ENCODE data around the gene KANK4.
"Not testable (repeated sequence)": the region's sequence is repeated elsewhere in the genome, so short reads cannot be mapped to it uniquely, and the experiment has no call there.

Gene KANK4

DNA sequence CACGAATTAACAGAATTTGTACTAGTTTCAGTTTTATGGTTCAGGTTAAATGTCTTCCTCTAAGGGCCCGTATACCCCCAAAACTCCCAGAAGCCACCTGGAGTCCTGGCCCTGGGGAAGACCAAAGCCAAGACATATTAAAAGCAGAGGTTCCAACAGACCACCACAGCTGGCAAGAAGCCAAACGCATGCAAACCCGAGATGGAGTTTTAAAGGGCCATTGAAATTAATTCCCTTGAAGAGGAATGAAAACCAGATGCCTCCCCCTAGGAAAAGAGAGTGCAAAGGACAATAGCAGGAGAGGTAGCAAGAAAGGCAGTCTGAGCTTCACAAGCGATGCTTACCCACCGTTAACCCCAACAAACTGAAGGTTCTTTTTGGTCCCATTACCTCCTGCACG is 48.1 kb downstream of the KANK4 start:
- no peak for DNase-seq

DNA sequence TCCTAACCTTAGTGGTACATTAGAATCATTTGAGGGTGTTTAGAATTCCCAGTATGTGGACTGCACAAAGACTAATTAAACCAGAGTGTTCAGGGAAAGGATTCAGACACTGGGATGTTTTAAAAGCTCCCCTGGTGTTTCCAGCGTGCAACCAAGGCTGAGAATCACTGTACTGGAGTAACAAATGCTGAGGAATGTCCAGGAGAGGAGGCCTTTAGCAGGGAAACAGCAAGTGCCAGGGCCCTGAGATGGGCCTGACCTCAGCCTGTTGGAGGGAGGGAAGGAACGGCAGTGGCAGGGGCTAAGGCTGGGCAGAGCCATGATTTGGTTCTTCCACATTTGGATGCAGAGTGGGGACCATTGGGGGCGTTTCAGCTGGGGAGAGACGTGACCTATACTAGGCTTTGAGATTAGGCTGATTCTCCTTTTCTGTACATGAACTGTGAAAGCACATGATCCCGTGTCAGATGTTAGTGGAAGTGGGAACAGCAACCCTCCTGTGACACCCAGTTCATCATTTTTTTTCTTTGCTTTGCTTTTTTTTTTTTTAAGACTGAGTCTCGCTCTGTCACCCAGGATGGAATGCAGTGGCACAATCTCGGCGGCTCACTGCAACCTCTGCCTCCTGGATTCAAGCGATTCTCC is 49.3 kb downstream of the KANK4 start:
- no peak for DNase-seq

DNA sequence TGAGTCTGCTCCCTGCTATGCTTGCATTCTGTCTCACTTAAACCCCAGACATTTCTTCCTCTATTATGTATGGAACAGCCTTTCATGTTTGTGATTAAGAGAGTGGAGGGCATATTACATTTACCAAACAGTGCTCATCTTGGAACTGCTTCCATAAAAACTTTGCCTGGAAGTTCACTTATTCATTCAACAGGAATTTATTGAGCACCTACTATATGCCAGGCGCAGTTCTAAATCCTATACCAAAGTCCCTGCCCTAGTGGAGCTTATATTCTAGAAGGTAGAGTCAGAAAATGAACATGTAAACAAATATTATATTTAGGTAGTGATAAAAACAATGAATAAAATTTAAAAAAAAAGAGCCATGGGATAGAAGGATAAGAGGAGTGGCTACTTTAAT is 49.8 kb downstream of the KANK4 start:
- no peak for DNase-seq

GRCh38 chr1:62268315-62268714 is 50.9 kb downstream of the KANK4 start:
- DNase-seq: no peak

DNA sequence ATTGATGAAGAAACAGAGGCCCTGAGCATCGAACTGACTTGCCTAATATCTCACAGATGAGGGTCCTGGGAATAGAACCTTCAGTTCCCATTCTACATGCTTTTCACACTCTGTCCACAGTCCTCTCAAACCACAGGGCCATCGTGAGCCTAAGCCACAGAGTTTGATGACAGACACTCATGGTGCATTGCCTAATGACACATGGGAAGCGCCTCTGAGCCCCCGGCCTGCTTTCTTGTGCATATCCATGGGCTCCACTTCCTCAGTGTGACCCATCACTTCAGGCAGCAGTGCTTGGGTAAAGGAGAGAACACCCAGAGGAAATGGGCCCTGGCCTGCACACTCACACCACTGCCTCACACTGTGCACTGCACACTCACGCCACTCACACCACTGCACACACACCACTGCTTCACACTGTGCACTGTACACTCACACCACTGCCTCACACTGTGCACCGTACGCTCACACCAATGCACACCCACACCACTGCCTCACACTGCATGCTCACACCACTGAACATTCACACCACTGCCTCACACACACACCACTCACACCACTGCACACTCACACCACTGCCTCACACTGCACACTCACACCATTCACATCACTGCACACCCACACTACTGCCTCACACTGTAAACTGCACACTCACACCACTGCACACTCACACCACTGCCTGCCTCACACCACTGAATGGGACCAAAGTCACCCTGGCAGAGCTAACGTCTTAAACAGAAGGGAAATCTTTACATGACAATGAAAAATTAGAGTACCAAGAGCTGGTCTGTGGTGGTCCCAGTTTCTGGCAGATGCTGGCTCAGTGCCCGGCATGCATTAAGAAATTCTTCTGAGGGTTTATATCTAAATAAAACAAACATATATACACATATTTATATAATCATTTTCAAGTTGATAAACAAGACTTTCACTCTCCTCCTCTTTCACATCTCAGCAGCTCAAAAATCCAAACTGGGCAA is 53.0 kb downstream of the KANK4 start:
- DNase-seq: no peak

DNA sequence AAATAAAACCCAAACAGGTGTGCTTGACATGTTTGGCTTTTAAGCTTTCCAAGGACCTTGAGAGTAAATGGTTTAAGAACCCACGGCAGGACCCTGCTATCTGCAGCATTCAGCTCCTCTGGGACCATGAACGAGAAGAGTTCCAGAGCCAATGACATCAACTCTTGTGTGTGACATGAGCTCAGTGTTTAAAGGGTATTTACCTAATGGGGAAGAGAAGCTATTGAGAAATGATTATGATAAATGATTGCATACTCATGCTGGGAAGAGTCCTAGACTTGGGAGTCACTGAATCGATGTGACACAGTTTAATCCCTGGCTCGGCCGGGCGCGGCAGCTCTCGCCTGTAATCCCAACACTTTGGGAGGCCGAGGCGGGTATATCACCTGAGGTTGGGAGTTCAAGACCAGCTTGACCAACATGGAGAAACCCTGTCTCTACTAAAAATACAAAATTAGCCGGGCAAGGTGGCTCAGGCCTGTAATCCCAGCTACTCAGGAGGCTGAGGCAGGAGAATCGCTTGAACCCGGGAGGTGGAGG is 55.4 kb downstream of the KANK4 start:
- no peak for DNase-seq

GRCh38 chr1:62263006-62263813 is 56.0 kb downstream of the KANK4 start:
- DNase-seq: no peak

DNA sequence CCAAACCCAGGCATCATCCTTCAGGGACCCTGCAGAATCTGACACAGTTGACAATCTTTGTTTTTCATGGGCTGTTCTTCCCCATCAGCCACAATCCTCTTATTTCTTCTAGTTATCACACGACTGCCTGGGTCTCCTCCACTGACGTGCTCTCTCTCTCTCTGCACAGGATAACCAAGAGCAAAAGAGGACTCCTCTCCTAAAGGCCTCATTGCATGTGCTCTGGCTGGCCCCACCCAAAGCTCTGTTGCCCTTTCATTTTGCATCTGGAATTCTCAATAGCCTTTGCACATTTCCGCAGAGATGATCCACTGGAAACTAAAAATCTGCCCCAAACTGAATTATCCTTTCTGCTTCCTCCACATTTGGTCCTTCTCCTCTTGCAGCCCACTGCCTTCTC is 58.5 kb downstream of the KANK4 start:
- no peak for DNase-seq

- no peak for DNase-seq
Measured at GRCh38 chr1:62259551-62259950, 59.7 kb downstream of the KANK4 start.

DNA sequence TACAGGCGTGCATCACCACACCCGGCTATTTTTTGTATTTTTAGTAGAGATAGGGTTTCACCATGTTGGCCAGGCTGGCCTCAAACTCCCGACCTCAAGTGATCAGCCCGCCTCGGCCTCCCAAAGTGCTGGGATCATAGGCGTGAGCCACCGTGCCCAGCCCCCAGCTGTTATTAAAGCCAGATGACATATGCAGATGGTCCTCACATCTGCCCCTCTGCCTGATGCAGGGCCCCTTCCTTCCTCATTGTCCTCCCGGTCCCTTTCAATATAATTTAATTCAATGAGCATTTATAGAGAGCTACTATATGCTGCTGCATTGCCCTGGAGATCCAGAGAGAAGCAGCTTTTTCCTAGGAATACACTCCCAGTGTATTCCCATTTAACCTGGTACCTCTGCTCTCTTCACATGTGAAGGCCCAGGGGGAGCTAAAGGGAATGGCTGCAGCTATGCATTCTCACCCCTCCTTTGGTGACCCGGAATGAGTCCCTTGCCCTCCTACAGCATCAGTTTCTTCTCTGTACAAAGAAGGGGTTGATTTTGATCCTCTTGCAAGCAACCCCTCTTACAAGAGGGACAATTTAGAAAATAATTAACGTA is 69.0 kb downstream of the KANK4 start:
- no peak for DNase-seq

GRCh38 chr1:62247391-62248168 is 71.7 kb downstream of the KANK4 start:
- no peak for DNase-seq

GRCh38 chr1:62245201-62245600 is 74.0 kb downstream of the KANK4 start:
- DNase-seq: no peak

DNA sequence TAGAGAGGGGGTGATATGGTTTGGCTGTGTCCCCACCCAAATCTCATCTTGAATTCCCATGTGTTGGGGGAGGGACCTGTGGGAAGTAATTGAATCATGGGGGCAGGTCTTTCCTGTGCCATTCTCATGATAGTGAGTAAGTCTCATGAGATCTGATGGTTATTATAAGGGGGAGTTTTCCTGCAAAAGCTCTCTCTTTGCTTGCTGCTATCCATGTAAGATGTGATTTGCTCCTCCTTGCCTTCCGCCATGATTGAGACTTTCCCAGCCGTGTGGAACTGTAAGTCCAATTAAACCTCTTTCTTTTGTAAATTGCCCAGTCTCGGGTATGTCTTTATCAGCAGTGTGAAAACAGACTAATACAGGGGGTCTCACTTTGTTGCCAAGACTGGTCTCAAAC is 74.9 kb downstream of the KANK4 start:
- not testable (repeated sequence) for DNase-seq

DNA sequence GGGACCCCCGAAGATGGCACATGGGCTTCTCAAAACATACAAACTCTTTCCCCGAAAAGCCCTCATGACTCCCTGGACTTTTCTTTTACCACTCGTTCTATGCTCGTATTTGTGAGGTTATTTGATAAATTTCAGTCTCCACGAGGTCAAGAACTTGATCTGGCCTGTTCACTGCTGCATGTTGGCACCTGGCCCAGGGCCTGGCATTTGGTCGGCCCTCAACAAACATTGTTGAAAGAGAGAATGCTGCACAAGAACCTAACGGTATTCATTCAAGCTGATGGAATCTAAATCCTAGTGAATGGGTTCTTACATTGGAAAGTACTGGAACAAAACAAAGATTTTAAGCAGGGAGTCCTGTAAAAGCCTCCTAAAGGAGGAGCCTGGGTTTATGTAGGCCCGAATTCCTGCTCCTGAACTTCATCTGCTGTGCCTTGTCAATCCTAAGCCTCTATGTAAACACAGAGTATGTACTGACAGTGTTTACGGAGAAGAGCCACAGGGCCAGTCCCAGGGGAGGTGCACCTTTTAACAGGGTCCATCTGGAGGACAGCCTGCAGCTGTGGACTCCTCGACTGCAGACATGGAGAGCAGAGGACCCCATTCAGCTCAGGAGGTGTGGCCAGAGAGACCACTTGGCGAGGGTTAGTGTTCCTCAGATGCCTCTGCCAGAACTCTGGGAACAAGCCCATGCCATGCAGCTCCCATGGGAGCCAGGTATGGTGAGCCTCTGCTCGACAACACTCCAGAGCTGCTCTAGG is 77.7 kb downstream of the KANK4 start:
- DNase-seq: no peak

GRCh38 chr1:62240651-62241370 is 78.4 kb downstream of the KANK4 start:
- no peak for DNase-seq

DNA sequence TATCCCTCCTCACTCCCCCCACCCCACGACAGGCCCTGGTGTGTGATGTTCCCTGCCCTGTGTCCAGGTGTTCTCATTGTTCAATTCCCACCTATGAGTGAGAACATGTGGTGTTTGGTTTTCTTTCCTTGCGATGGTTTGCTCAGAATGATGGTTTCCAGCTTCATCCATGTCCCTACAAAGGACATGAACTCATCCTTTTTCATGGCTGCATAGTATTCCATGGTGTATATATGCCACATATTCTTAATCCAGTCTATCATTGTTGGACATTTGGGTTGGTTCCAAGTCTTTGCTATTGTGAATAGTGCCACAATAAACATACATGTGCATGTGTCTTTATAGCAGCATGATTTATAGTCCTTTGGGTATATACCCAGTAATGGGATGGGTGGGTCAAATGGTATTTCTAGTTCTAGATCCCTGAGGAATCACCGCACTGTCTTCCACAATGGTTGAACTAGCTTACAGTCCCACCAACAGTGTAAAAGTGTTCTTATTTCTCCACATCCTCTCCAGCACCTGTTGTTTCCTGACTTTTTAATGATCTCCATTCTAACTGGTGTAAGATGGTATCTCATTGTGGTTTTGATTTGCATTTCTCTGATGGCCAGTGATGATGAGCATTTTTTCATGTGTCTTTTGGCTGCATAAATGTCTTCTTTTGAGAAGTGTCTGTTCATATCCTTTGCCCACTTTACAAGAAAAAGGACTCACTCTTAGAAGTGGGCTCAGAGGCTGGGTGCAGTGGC is 79.4 kb downstream of the KANK4 start:
- DNase-seq: not testable (repeated sequence)

- no peak for DNase-seq
Measured at GRCh38 chr1:62238507-62238906, 80.7 kb downstream of the KANK4 start.

GRCh38 chr1:62237950-62238374 is 81.3 kb downstream of the KANK4 start:
- no peak for DNase-seq

- no peak for DNase-seq
Measured at GRCh38 chr1:62237361-62237760, 81.9 kb downstream of the KANK4 start.

- no peak for DNase-seq
Measured at GRCh38 chr1:62235576-62235975, 83.7 kb downstream of the KANK4 start.

Measured in activated CD4-positive, alpha-beta T cell treated with anti-CD3 and anti-CD28 coated beads, Interleukin-2, Interleukin-6, amounts not matched to agents 100 ng/mL and 50 ng/mL, durations not matched to agents 16 hours and 8 hours (primary cell).